Endothelial cell of umbilical vein (primary cell): ENCODE measurements around the gene SDSL. TPM values are rescaled to one million over a fixed set of nuclear protein-coding genes. Genes with fewer than 3 reads are reported as not detected.

Source experiments
- BruUV-seq: library from RNA; stranded (reverse); fragments of 400-500 nt; replicated peaks from 2 replicates; lab custom pipeline; 2021; lab: Mats Ljungman, UMichigan
- CTCF ChIA-PET: fragments of 300-600, 350-600 bp; sonication (Branson Sonifier 250); formaldehyde crosslinking; loops from one replicate; lab custom pipeline; 2021; ENCODE audit warnings: antibody characterized with exemption, inconsistent platforms; lab: Charles Lee
- POLR2A ChIA-PET: fragments of 300-600, 350-600 bp; sonication (Branson Sonifier 250); formaldehyde crosslinking; loops from one replicate; lab custom pipeline; 2021; ENCODE audit warnings: antibody characterized with exemption, inconsistent platforms; lab: Charles Lee
- DNase-seq: peaks from one replicate; pipeline ENCODE4 v3.0.0-alpha.2; 2011; ENCODE audit warnings: low read depth, low spot score
- FAIRE-seq: peaks from 2 replicates; lab custom pipeline; 2011; peaks lifted over from hg19 to GRCh38; lab: Jason Lieb, UNC
- H2AFZ ChIP-seq: 2 replicates; pipeline ENCODE4 v1.6.0; 2012; ENCODE audit warnings: low read depth, low read length, control low read depth, inconsistent platforms
- H3K27ac ChIP-seq: 2 replicates; pipeline ENCODE4 v1.5.1; 2011; ENCODE audit warnings: low read depth, mild to moderate bottlenecking, control low read depth, low read length, moderate library complexity; ENCODE audit not compliant: insufficient read depth
- H3K27me3 ChIP-seq, 2 experiments: 2 replicates each; pipeline versions ENCODE4 v1.6.0 to v1.6.1; 2011; ENCODE audit warnings: low read length in 2 of 2, mixed read lengths in 1 of 2; ENCODE audit not compliant: control insufficient read depth in 2 of 2, insufficient read depth in 2 of 2
- H3K36me3 ChIP-seq, 2 experiments: 2 replicates in 1 of 2; 3 replicates in 1 of 2; pipeline ENCODE4 v1.5.1; 2011; ENCODE audit warnings: low read length in 2 of 2, mild to moderate bottlenecking in 1 of 2, moderate library complexity in 1 of 2; ENCODE audit not compliant: control insufficient read depth in 2 of 2, insufficient read depth in 2 of 2; ENCODE audit errors: extremely low read depth in 1 of 2
- H3K4me1 ChIP-seq: 3 replicates; pipeline ENCODE4 v1.5.1; 2011; ENCODE audit warnings: mild to moderate bottlenecking, low read length; ENCODE audit not compliant: control insufficient read depth, insufficient read depth; ENCODE audit errors: extremely low read depth
- H3K4me2 ChIP-seq: 2 replicates; pipeline ENCODE4 v1.6.1; 2011; ENCODE audit warnings: low read length, control low read depth, mixed read lengths; ENCODE audit not compliant: insufficient read depth
- H3K4me3 ChIP-seq, 3 experiments: fragments of 200-600 bp in 1 of 3; sonication (generic), shearing (Covaris generic) in 1 of 3; replicated peaks in 1 of 3; 2 replicates each; pipeline ENCODE4 v1.5.1; 2011 to 2016; ENCODE audit warnings: control low read depth in 3 of 3, low read length in 3 of 3, mild to moderate bottlenecking in 2 of 3, inconsistent platforms in 1 of 3, low read depth in 1 of 3, moderate library complexity in 1 of 3; ENCODE audit not compliant: insufficient read depth in 1 of 3
- H3K79me2 ChIP-seq: 2 replicates; pipeline ENCODE4 v1.6.0; 2012; ENCODE audit warnings: low read length, inconsistent platforms; ENCODE audit not compliant: control insufficient read depth, insufficient read depth
- H3K9ac ChIP-seq: replicated peaks from 2 replicates; pipeline ENCODE3; 2011; ENCODE audit warnings: low read length, control low read depth; ENCODE audit not compliant: insufficient read depth; ENCODE audit errors: extremely low read depth
- H3K9me1 ChIP-seq: replicated peaks from 3 replicates; pipeline ENCODE4 v1.6.0; 2011; ENCODE audit warnings: mild to moderate bottlenecking, low read length; ENCODE audit not compliant: control insufficient read depth, insufficient read depth; ENCODE audit errors: extremely low read depth
- H3K9me3 ChIP-seq: replicated peaks from 2 replicates; pipeline ENCODE4 v1.5.1; 2012; ENCODE audit warnings: low read length, inconsistent platforms; ENCODE audit not compliant: control insufficient read depth, insufficient read depth
- H4K20me1 ChIP-seq: replicated peaks from 2 replicates; pipeline ENCODE3; 2011; ENCODE audit warnings: mild to moderate bottlenecking, low read length; ENCODE audit not compliant: control insufficient read depth, insufficient read depth; ENCODE audit errors: extremely low read depth
- CTCF ChIP-seq, 2 donors: IDR thresholded peaks; 1 replicate in 1 of 2; 2 replicates in 1 of 2; pipeline ENCODE4 v1.5.1; 2011; ENCODE audit warnings: low read length in 2 of 2, mild to moderate bottlenecking in 2 of 2, moderate library complexity in 2 of 2, control low read depth in 1 of 2, inconsistent platforms in 1 of 2, low read depth in 1 of 2; ENCODE audit not compliant: insufficient read depth in 1 of 2; ENCODE audit errors: extremely low read depth in 1 of 2
- EZH2 ChIP-seq: IDR thresholded peaks from 2 replicates; pipeline ENCODE4 v1.6.1; 2012; ENCODE audit warnings: borderline replicate concordance, low read depth, mild to moderate bottlenecking, moderate library complexity, low read length, inconsistent platforms; ENCODE audit not compliant: severe bottlenecking
- FOS ChIP-seq: IDR thresholded peaks from 2 replicates; pipeline ENCODE4 v1.6.1; 2011; ENCODE audit warnings: mild to moderate bottlenecking, low read length, moderate library complexity, borderline replicate concordance; ENCODE audit not compliant: insufficient read depth
- GATA2 ChIP-seq: IDR thresholded peaks from 2 replicates; pipeline ENCODE4 v1.7.0; 2011; ENCODE audit warnings: low read depth, mild to moderate bottlenecking, moderate library complexity, mixed read lengths, low read length; ENCODE audit not compliant: insufficient read length, insufficient read depth
- JUN ChIP-seq: IDR thresholded peaks from 2 replicates; pipeline ENCODE4 v1.6.1; 2011; ENCODE audit warnings: borderline replicate concordance, low read depth; ENCODE audit not compliant: insufficient read length, insufficient read depth
- MAX ChIP-seq: IDR thresholded peaks from 2 replicates; pipeline ENCODE4 v1.6.1; 2011; ENCODE audit not compliant: insufficient read depth, insufficient read length
- MYC ChIP-seq: IDR thresholded peaks from one replicate; pipeline ENCODE4 v1.6.1; 2011; ENCODE audit warnings: mild to moderate bottlenecking, low read depth, low read length
- POLR2A ChIP-seq: IDR thresholded peaks from 2 replicates; pipeline ENCODE4 v1.6.1; 2012; ENCODE audit warnings: low read depth, mild to moderate bottlenecking, control low read depth, low read length
- POLR2AphosphoS5 ChIP-seq: IDR thresholded peaks from 2 replicates; pipeline ENCODE4 v1.6.1; 2012; ENCODE audit warnings: low read depth, mild to moderate bottlenecking, control low read depth, low read length, moderate library complexity; ENCODE audit not compliant: insufficient read depth
- dilution Hi-C: fragments of 300-500 bp; cut with MboI; formaldehyde crosslinking; loops from one replicate; pipeline ENCODE4 v1.15.0; 2019; ENCODE audit warnings: low sequenced_read_pairs; ENCODE audit not compliant: extremely low pct_ligation_motif_present
- intact Hi-C: fragments of 100-400 bp; cut with micrococcal nuclease; formaldehyde crosslinking; loops from one replicate; pipeline ENCODE4 v1.10.0; 2022
- polyA plus RNA-seq, 4 experiments: library from polyadenylated mRNA; depleted of rRNA in 3 of 4; stranded (reverse) in 3 of 4; unstranded in 1 of 4; fragments of >200 nt; gene quantifications; 2 replicates each; pipeline versions ENCODE4 v1.2.1 to v1.2.3, GENCODE V29; 2011 to 2012; ENCODE audit warnings: missing spikeins in 1 of 4
- total RNA-seq: library from RNA; stranded (reverse); gene quantifications from 2 replicates; pipeline ENCODE4 v1.2.3, GENCODE V29; 2021

The SDSL gene
- total and polyA plus RNA-seq, 2 donors (not counting 3 experiments of a cell fraction or from before 2014, with no cell fraction given): 5.7 to 16.9 TPM

GRCh38 chr12:113390064-113391043 is 31.8 kb upstream of the SDSL start:
- dilution Hi-C loops (no loop called here), intact Hi-C loops (no loop called here)
- no peak for FAIRE-seq

More at GRCh38 chr12:113390064-113391043, 31.8 kb upstream of the SDSL start:
- Histone ChIP-seq H3K27me3 (no peaks in the 10 kb centered on the region), H3K9ac (no peak overlapping the region), H3K27ac (no peak overlapping the region), H4K20me1 (no peaks in the 10 kb centered on the region), H3K4me1 (no peaks in the 10 kb centered on the region), H3K4me2 (no peak overlapping the region), H2AFZ (no peak overlapping the region), H3K9me1 (no peaks in the 10 kb centered on the region), H3K79me2 (no peaks in the 10 kb centered on the region), H3K4me3 (no peak overlapping the region), H3K36me3 (peaks cover 0 to 4% of the 10 kb centered on the region in 2 experiments), H3K9me3 (no peaks in the 10 kb centered on the region)
- ChIA-PET POLR2A (no interaction called here), CTCF (no interaction called here)
- no TSS peak for BruUV-seq
- TF ChIP-seq JUN (no peak), MAX (no peak), CTCF (IDR thresholded peaks at IDR 0.05; ENCODE audit: extremely low read depth in 1 of 2, insufficient read depth in 1 of 2, low read depth in 1 of 2, low read length in 2 of 2) (no peak), GATA2 (no peak), EZH2 (no peak), MYC (no peak), POLR2A (no peak), FOS (no peak), POLR2AphosphoS5 (no peak)
- no peak for DNase-seq
